ENCODE measurements around the gene TTC39B.
A peak's percentile ranks its signal among the peaks of the same experiment; 100 is the strongest.

Gene TTC39B

DNA sequence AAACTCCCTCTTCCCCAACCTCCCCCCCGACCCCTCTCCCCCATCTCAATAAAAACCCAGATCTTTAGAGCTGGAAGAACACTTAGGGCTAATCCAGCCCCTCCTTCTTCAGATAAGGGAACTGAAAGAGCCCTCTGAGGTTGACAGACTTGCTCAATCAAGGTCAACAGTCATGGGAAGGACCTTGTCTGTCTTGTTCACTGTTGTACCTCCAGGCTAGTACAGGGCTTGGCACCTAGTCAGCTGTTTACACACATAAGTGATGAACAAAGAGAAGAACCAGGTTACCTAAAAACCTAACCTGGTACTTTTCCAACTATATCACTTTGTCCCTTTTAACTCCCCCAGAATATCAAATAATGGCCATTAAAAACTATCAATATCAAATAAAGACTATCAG is 2.4 kb downstream of the TTC39B start:
- Histone ChIP-seq H3K9me3 (ENCODE audit: control insufficient read depth, low read length) (no peaks in the 10 kb centered on the region), H3K4me3 (ENCODE audit: extremely low read depth, insufficient read depth, low read length, poor library complexity, severe bottlenecking) (no peak overlapping the region), H3K4me1 (ENCODE audit: control insufficient read depth, insufficient read depth, low read length, poor library complexity, severe bottlenecking) (peaks cover 4% of the 10 kb centered on the region), H3K36me3 (ENCODE audit: control insufficient read depth, insufficient read depth, low read length) (peaks cover 6% of the 10 kb centered on the region), H3K27ac (ENCODE audit: low read depth, low read length, severe bottlenecking) (no peak overlapping the region)
- 86% methylated on average over 1 of the region's 1 CpG; no CpG with 5 or more reads in 1 of the 2 experiments for WGBS, 2 experiments (ENCODE audit: insufficient coverage in 2 of 2)

DNA sequence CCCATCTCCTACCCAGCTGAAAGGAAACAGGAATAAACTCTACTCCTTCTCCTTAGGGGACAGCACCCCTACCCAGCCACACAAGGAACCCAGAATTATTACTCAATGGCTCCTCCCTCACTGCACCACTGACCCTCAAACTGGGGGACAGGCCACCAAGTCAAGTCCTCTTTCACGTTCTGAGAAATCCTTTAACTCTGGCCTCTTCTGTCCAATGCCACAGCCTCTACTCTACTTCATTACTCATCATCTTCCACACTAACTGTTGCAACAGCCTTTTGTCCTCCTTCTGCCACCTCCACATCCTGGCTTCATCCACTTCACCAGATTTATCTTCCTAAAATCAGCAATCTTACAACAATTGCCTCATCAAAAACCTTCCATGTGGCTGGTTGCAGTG is 6.8 kb downstream of the TTC39B start:
- Histone ChIP-seq H3K36me3 (ENCODE audit: control insufficient read depth, insufficient read depth, low read length) (peaks cover 31% of the 10 kb centered on the region), H3K9me3 (ENCODE audit: control insufficient read depth, low read length) (peaks cover 13% of the 10 kb centered on the region), H3K27ac (ENCODE audit: low read depth, low read length, severe bottlenecking) (no peak overlapping the region), H3K4me1 (ENCODE audit: control insufficient read depth, insufficient read depth, low read length, poor library complexity, severe bottlenecking) (peaks cover 24% of the 10 kb centered on the region), H3K4me3 (ENCODE audit: extremely low read depth, insufficient read depth, low read length, poor library complexity, severe bottlenecking) (no peak overlapping the region)
- 90 to 95% methylated on average over 1 of the region's 1 CpG for WGBS, 2 experiments (ENCODE audit: insufficient coverage in 2 of 2)

DNA sequence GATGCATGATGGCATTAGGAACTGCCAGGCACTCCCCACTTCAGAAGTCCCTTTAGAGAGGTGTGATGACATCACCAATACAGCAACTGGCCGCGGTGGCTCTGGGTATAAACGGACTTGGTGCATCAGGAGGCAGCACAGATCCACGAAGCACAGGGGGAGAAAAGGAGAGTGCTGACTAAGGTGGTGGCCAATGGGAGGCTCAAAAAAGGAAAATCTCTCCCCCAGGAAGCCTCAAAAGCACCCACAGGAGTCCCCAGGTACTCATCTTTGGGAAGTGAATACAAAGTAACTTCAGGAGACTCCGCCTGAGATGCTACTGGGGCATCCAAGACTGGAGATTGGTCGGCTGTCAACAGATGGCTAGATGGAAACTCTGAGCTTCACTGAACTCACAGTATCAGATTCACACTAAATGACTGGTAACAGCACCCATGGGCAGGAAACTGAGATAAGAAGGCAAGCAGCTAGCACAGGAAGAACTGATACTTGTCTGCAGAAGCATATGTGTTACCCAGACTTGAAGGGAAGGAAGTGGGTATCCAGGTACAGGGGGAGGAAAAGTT is 7.6 kb downstream of the TTC39B start:
- peaks cover 31% of the 10 kb centered on the region for H3K36me3 ChIP-seq (ENCODE audit: control insufficient read depth, insufficient read depth, low read length)
- peaks cover 20% of the 10 kb centered on the region for H3K4me1 ChIP-seq (ENCODE audit: control insufficient read depth, insufficient read depth, low read length, poor library complexity, severe bottlenecking)
- H3K4me3 ChIP-seq (ENCODE audit: extremely low read depth, insufficient read depth, low read length, poor library complexity, severe bottlenecking): no peak overlapping the region
- no peak overlapping the region for H3K27ac ChIP-seq (ENCODE audit: low read depth, low read length, severe bottlenecking)
- H3K9me3 ChIP-seq (ENCODE audit: control insufficient read depth, low read length): peaks cover 13% of the 10 kb centered on the region
- WGBS, 2 experiments (ENCODE audit: insufficient coverage in 2 of 2): 88 to 90% methylated on average over 2 of the region's 6 CpGs

DNA sequence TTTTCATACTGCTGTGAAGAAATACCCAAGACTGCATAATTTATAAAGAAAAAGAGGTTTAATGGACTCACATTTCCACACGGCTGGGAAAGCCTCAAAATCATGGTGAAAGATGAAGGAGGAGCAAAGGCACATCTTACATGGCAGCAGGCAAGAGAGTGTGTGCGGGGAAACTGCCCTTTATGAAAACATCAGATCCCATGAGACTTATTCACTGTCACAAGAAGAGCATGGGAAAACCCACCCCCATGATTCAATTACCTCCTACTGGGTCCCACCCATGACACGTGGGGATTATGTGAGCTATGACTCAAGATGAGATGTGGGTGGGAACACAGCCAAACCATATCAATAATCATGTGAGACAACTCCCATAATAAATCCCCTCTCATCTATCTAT is 8.7 kb downstream of the TTC39B start:
- peaks cover 13% of the 10 kb centered on the region for H3K9me3 ChIP-seq (ENCODE audit: control insufficient read depth, low read length)
- H3K27ac ChIP-seq (ENCODE audit: low read depth, low read length, severe bottlenecking): no peak overlapping the region
- H3K4me3 ChIP-seq (ENCODE audit: extremely low read depth, insufficient read depth, low read length, poor library complexity, severe bottlenecking): no peak overlapping the region
- H3K36me3 ChIP-seq (ENCODE audit: control insufficient read depth, insufficient read depth, low read length): peaks cover 31% of the 10 kb centered on the region
- peaks cover 20% of the 10 kb centered on the region for H3K4me1 ChIP-seq (ENCODE audit: control insufficient read depth, insufficient read depth, low read length, poor library complexity, severe bottlenecking)
- WGBS, 2 experiments (ENCODE audit: insufficient coverage in 2 of 2): 83 to 100% methylated on average over 1 to 2 of the region's 3 CpGs

DNA sequence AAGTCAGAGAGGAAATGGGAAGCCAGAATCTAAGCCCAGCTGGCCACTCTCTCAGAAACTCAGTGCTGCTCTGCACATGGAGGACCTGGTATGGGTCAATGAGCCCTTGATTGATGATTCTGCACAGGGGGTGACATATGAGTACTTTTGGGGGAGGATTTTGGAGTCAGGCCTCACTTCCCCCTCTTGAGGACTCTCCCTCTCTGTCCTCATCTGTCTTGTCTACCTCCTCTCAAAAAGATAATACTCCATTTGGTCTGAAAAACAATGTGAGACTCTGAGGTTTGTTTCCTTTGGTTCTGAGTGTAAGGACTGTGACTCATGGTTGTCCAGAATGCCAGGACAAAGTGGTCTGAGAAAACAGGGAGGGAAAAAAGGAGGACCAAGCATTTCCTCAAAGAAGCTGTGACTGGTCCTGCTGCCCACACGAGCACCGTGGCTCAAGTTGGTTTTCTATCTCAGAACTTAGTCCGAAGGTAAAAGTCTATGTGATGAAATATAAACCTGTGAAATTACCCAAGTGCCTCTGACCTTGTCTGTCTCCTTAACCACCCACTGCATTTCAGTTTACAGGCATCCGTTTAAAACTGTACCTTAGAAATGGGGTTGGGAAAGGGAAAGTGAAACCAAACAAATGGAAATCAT is 11.1 kb downstream of the TTC39B start:
- peaks cover 25% of the 10 kb centered on the region for H3K36me3 ChIP-seq (ENCODE audit: control insufficient read depth, insufficient read depth, low read length)
- peak overlapping the region; percentile 60 for H3K27ac ChIP-seq (ENCODE audit: low read depth, low read length, severe bottlenecking)
- H3K9me3 ChIP-seq (ENCODE audit: control insufficient read depth, low read length): peaks cover 13% of the 10 kb centered on the region
- 86% methylated on average over 3 of the region's 4 CpGs; no CpG with 5 or more reads in 1 of the 2 experiments for WGBS, 2 experiments (ENCODE audit: insufficient coverage in 2 of 2)
- peaks cover 20% of the 10 kb centered on the region for H3K4me1 ChIP-seq (ENCODE audit: control insufficient read depth, insufficient read depth, low read length, poor library complexity, severe bottlenecking)
- no peak overlapping the region for H3K4me3 ChIP-seq (ENCODE audit: extremely low read depth, insufficient read depth, low read length, poor library complexity, severe bottlenecking)

DNA sequence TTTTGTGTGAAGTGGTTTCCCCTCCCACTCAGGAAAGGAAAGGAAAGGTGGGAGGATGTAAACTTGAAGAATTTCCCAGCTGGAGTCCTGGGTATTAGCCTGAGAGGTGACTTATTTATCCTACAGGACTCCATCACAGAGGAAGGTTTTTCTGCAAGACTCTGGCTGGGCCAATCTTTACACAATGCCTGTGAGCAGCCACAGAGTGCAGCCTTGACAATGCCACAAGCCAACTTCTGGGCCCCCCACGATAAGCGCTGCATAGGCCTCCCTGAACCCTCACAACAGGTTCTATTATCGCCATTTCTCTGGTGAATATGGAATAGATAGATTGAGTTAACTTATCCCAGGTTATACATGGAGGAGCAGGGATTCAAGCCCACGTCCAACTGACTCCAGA is 12.4 kb downstream of the TTC39B start:
- Histone ChIP-seq H3K36me3 (ENCODE audit: control insufficient read depth, insufficient read depth, low read length) (peaks cover 25% of the 10 kb centered on the region), H3K9me3 (ENCODE audit: control insufficient read depth, low read length) (peaks cover 13% of the 10 kb centered on the region), H3K27ac (ENCODE audit: low read depth, low read length, severe bottlenecking) (no peak overlapping the region), H3K4me1 (ENCODE audit: control insufficient read depth, insufficient read depth, low read length, poor library complexity, severe bottlenecking) (peaks cover 20% of the 10 kb centered on the region), H3K4me3 (ENCODE audit: extremely low read depth, insufficient read depth, low read length, poor library complexity, severe bottlenecking) (no peak overlapping the region)
- WGBS, 2 experiments (ENCODE audit: insufficient coverage in 2 of 2): 73% methylated on average over 3 of the region's 4 CpGs; no CpG with 5 or more reads in 1 of the 2 experiments

DNA sequence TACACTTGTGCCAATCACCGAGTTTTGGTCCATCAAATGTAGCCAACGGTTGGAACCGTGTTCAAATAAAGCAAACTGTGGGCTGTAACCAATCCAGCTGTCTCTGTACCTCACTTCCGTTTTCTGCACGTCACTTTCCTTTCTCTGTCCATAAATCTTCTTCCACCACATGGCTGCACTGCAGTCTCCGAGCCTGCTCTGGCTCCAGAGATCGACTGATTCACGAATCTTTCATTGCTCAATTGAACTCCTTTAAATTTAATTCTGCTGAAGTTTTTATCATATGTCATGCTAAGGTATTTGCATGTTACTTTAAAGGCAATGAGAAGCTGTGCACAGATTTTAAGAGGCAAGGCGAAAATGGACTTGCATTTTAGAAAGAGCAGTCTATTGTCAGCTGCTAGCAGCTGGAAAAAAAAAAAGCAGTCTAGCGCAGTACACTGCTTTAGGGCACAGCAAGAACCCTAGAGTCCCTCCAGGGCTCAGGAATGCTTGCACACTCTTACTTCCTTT is 13.2 kb downstream of the TTC39B start:
- Histone ChIP-seq H3K36me3 (ENCODE audit: control insufficient read depth, insufficient read depth, low read length) (peaks cover 18% of the 10 kb centered on the region), H3K4me1 (ENCODE audit: control insufficient read depth, insufficient read depth, low read length, poor library complexity, severe bottlenecking) (peaks cover 20% of the 10 kb centered on the region), H3K9me3 (ENCODE audit: control insufficient read depth, low read length) (peaks cover 11% of the 10 kb centered on the region), H3K27ac (ENCODE audit: low read depth, low read length, severe bottlenecking) (no peak overlapping the region), H3K4me3 (ENCODE audit: extremely low read depth, insufficient read depth, low read length, poor library complexity, severe bottlenecking) (no peak overlapping the region)
- WGBS, 2 experiments (ENCODE audit: insufficient coverage in 2 of 2): 88 to 97% methylated on average over 7 to 9 of the region's 10 CpGs

DNA sequence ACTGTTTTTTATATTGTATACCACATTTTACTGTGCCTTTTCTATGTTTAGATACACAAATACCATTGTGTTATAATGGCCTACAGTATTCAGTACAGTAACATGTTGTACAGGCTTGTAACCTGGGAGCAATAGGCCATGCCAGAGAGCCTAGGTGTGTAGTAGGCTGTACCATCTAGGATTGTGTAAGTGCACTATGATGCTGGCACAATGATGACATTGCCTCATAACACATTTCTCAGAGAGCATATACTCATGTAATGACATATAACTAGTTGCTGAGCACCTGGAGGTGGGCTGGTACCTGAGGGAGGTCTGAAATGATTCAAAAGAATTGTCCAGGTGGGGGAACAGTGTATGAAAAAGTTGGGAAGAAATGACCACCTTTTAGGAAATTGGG is 13.9 kb downstream of the TTC39B start:
- peaks cover 20% of the 10 kb centered on the region for H3K4me1 ChIP-seq (ENCODE audit: control insufficient read depth, insufficient read depth, low read length, poor library complexity, severe bottlenecking)
- no peak overlapping the region for H3K4me3 ChIP-seq (ENCODE audit: extremely low read depth, insufficient read depth, low read length, poor library complexity, severe bottlenecking)
- H3K27ac ChIP-seq (ENCODE audit: low read depth, low read length, severe bottlenecking): no peak overlapping the region
- H3K36me3 ChIP-seq (ENCODE audit: control insufficient read depth, insufficient read depth, low read length): peaks cover 12% of the 10 kb centered on the region
- H3K9me3 ChIP-seq (ENCODE audit: control insufficient read depth, low read length): peaks cover 12% of the 10 kb centered on the region

DNA sequence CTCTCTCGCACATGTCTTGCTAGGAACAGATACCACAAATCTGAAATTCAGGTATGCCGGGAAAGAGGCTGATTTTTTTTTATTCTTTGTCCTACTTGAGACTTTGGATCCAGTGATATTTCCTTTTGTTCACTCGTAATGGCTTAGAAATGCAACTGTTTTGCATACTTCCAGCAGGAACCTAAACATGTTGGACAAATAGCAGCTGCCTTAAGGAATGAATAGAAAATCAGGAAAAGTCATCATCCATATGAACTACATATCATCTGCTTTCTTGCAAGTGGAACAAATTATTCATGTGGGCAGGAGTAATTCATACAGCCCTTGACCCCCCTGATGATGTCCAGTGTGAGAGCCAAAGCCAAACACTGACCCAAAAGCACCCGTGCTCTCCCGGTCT is 17.4 kb downstream of the TTC39B start:
- no peaks in the 10 kb centered on the region for H3K36me3 ChIP-seq (ENCODE audit: control insufficient read depth, insufficient read depth, low read length)
- WGBS, 2 experiments (ENCODE audit: insufficient coverage in 2 of 2): 97 to 100% methylated on average over 2 to 5 of the region's 5 CpGs
- H3K9me3 ChIP-seq (ENCODE audit: control insufficient read depth, low read length): peaks cover 7% of the 10 kb centered on the region
- peaks cover 2% of the 10 kb centered on the region for H3K4me1 ChIP-seq (ENCODE audit: control insufficient read depth, insufficient read depth, low read length, poor library complexity, severe bottlenecking)
- H3K27ac ChIP-seq (ENCODE audit: low read depth, low read length, severe bottlenecking): no peak overlapping the region
- H3K4me3 ChIP-seq (ENCODE audit: extremely low read depth, insufficient read depth, low read length, poor library complexity, severe bottlenecking): no peak overlapping the region

DNA sequence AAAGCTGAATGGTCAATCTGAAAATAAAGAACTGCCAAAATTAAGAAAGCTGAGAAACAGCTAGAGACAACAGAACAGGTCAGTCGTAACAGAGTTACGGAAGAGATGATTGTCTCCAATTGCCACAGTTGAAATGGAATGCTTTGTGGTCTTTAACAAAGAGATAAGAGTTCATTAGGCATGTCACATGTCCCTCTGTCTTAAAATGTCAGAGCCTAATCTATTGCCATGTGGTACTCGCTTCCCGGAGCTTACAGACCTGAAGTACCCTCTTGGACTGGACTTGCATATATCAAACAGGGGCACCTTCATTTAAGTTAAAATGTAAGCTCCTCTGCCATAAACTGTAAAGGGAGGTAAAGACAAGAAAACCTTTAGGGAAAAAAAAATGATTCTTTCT is 19.7 kb downstream of the TTC39B start:
- no peak overlapping the region for H3K27ac ChIP-seq (ENCODE audit: low read depth, low read length, severe bottlenecking)

DNA sequence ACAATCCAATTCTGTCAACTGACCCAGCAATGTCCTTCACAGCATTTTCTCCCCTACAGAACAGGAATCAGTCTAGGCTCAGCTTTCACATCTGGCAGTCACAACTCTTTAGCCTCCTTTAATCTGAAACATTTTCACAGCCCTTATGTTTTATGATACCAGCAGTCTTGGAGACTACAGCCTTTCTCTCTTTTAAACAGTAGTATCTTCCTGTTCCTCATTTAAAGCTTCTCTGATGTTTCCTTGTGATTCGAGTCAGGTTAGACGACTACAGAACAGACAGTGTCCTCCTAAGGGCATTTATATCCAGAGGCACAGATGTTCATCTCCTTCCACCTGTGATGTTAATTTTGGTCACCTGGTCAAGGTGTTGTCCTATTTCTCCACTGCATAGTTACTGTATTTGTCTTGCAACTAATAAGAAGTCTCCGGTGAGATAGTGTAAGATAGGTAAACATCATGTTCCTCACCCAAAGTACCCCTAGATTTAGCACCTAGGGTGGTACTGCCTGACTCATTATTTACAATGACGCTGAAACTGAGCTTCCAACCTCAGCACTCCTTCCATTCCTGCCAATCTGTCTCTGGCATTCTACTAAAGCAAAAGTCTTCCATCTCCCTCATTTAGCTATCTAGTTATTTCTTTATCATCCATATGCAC is 20.7 kb downstream of the TTC39B start:
- H3K27ac ChIP-seq (ENCODE audit: low read depth, low read length, severe bottlenecking): no peak overlapping the region
- WGBS, 2 experiments (ENCODE audit: insufficient coverage in 2 of 2): 85 to 90% methylated on average over 3 of the region's 4 CpGs
- H3K4me1 ChIP-seq (ENCODE audit: control insufficient read depth, insufficient read depth, low read length, poor library complexity, severe bottlenecking): peaks cover 2% of the 10 kb centered on the region
- H3K4me3 ChIP-seq (ENCODE audit: extremely low read depth, insufficient read depth, low read length, poor library complexity, severe bottlenecking): no peak overlapping the region
- H3K36me3 ChIP-seq (ENCODE audit: control insufficient read depth, insufficient read depth, low read length): no peaks in the 10 kb centered on the region
- peaks cover 7% of the 10 kb centered on the region for H3K9me3 ChIP-seq (ENCODE audit: control insufficient read depth, low read length)

More for the DNA sequence above, 19.7 kb downstream of the TTC39B start:
- peaks cover 2% of the 10 kb centered on the region for H3K4me1 ChIP-seq (ENCODE audit: control insufficient read depth, insufficient read depth, low read length, poor library complexity, severe bottlenecking)
- peaks cover 7% of the 10 kb centered on the region for H3K9me3 ChIP-seq (ENCODE audit: control insufficient read depth, low read length)
- H3K4me3 ChIP-seq (ENCODE audit: extremely low read depth, insufficient read depth, low read length, poor library complexity, severe bottlenecking): no peak overlapping the region
- WGBS, 2 experiments (ENCODE audit: insufficient coverage in 2 of 2): 77 to 80% methylated on average over 4 of the region's 4 CpGs
- H3K36me3 ChIP-seq (ENCODE audit: control insufficient read depth, insufficient read depth, low read length): no peaks in the 10 kb centered on the region

All from mesodermal cell (in vitro differentiated cells).